Iris pigment epithelial cell (primary cell): Measurements from ENCODE around the gene DGAT2L6.
A peak's percentile ranks its signal among the peaks of the same experiment; 100 is the strongest.

Experiments used
- DNase-seq: peaks from one replicate; pipeline ENCODE4 v3.0.0-alpha.2; 2011; ENCODE audit warnings: low read depth

Gene DGAT2L6

GRCh38 chrX:70176938-70177533, at the start of gene DGAT2L6:
Gene DGAT2L6 (plus strand): TSS chrX:70177483. CDS start chrX:70177583, 100 bp downstream.
- no peak for DNase-seq

GRCh38 chrX:70128071-70128470, 49.2 kb upstream of the DGAT2L6 start:
- DNase-seq: no peak

GRCh38 chrX:70129816-70130215, 47.5 kb upstream of the DGAT2L6 start:
- DNase-seq: no peak

- DNase-seq: no peak
Measured at GRCh38 chrX:70132224-70132623, 45.1 kb upstream of the DGAT2L6 start.

- no peak for DNase-seq
Measured at GRCh38 chrX:70132877-70133302, 44.4 kb upstream of the DGAT2L6 start.

GRCh38 chrX:70133303-70134115, 43.8 kb upstream of the DGAT2L6 start, which contains the start of gene IGBP1:
Gene IGBP1 (plus strand): TSS chrX:70133447. CDS start chrX:70133948, 501 bp downstream.
- peak; percentile 86 for DNase-seq

- peak; percentile 41 for DNase-seq
Measured at GRCh38 chrX:70134116-70134477, 43.2 kb upstream of the DGAT2L6 start.

GRCh38 chrX:70138622-70139021, 38.7 kb upstream of the DGAT2L6 start:
- DNase-seq: no peak

GRCh38 chrX:70139736-70140135, 37.5 kb upstream of the DGAT2L6 start:
- no peak for DNase-seq

- DNase-seq: no peak
Measured at GRCh38 chrX:70141373-70141772, 35.9 kb upstream of the DGAT2L6 start.

- peak; percentile 80 for DNase-seq
Measured at GRCh38 chrX:70166601-70167590, 10.4 kb upstream of the DGAT2L6 start.

GRCh38 chrX:70168238-70169188, 8.8 kb upstream of the DGAT2L6 start:
- DNase-seq: peak; percentile 74

GRCh38 chrX:70169281-70169680, 8.0 kb upstream of the DGAT2L6 start:
- DNase-seq: no peak

- DNase-seq: no peak
Measured at GRCh38 chrX:70171624-70172023, 5.7 kb upstream of the DGAT2L6 start.

- DNase-seq: peak; percentile 28
Measured at GRCh38 chrX:70172221-70172620, 5.1 kb upstream of the DGAT2L6 start.

GRCh38 chrX:70172964-70173363, 4.3 kb upstream of the DGAT2L6 start:
- DNase-seq: no peak

GRCh38 chrX:70174754-70175153, 2.5 kb upstream of the DGAT2L6 start:
- DNase-seq: peak; percentile 30

GRCh38 chrX:70175338-70175737, 1.9 kb upstream of the DGAT2L6 start:
- DNase-seq: no peak

- DNase-seq: no peak
Measured at GRCh38 chrX:70183091-70183490, 5.8 kb downstream of the DGAT2L6 start.

GRCh38 chrX:70190225-70190624, 12.9 kb downstream of the DGAT2L6 start:
- no peak for DNase-seq
